Measurements from ENCODE around the gene TRIM13.

Gene TRIM13

GRCh38 chr13:49997955-49998354 is 1.1 kb downstream of the TRIM13 start:
- TF ChIP-seq CTCF (IDR thresholded peaks at IDR 0.05; ENCODE audit: low read depth, low read length, missing control alignments), result no peak
- no peak for DNase-seq (ENCODE audit: low read depth)
- peak overlapping the region; percentile 74 for H3K4me3 ChIP-seq (ENCODE audit: low read depth, low read length)

- peak overlapping the region; percentile 74 for H3K4me3 ChIP-seq (ENCODE audit: low read depth, low read length)
- DNase-seq (ENCODE audit: low read depth), result no peak
- no peak for TF ChIP-seq CTCF (IDR thresholded peaks at IDR 0.05; ENCODE audit: low read depth, low read length, missing control alignments)
Measured at GRCh38 chr13:49998714-49999624, 2.1 kb downstream of the TRIM13 start.

- H3K4me3 ChIP-seq (ENCODE audit: low read depth, low read length), result no peak overlapping the region
Measured at GRCh38 chr13:50001287-50001686, 4.4 kb downstream of the TRIM13 start.

GRCh38 chr13:50006426-50007135 is 9.7 kb downstream of the TRIM13 start:
- DNase-seq (ENCODE audit: low read depth), result no peak
- TF ChIP-seq CTCF (IDR thresholded peaks at IDR 0.05; ENCODE audit: low read depth, low read length, missing control alignments), result no peak
- no peak overlapping the region for H3K4me3 ChIP-seq (ENCODE audit: low read depth, low read length)

More at GRCh38 chr13:50001287-50001686, 4.4 kb downstream of the TRIM13 start:
- no peak for TF ChIP-seq CTCF (IDR thresholded peaks at IDR 0.05; ENCODE audit: low read depth, low read length, missing control alignments)
- no peak for DNase-seq (ENCODE audit: low read depth)

GRCh38 chr13:50011461-50011860 is 14.6 kb downstream of the TRIM13 start:
- no peak overlapping the region for H3K4me3 ChIP-seq (ENCODE audit: low read depth, low read length)
- no peak for DNase-seq (ENCODE audit: low read depth)
- TF ChIP-seq CTCF (IDR thresholded peaks at IDR 0.05; ENCODE audit: low read depth, low read length, missing control alignments), result no peak

- no peak for DNase-seq (ENCODE audit: low read depth)
- TF ChIP-seq CTCF (IDR thresholded peaks at IDR 0.05; ENCODE audit: low read depth, low read length, missing control alignments), result no peak
- no peak overlapping the region for H3K4me3 ChIP-seq (ENCODE audit: low read depth, low read length)
Measured at GRCh38 chr13:50012396-50013169, 15.7 kb downstream of the TRIM13 start.

Measured in GM12864 (cell line).